HepG2 (cell line): ENCODE results near the gene IGSF8. TPM values are rescaled to one million over a fixed set of nuclear protein-coding genes. Genes with fewer than 3 reads are reported as not detected.
A peak's percentile ranks its signal among the peaks of the same experiment; 100 is the strongest.

ENCODE experiments used
- ATAC-seq: fragments of 200-7000 bp; cut with Tn5 transposase; 3 replicates; pipeline ENCODE4 v1.9.1; 2020; ENCODE audit warnings: mild to moderate bottlenecking, moderate library complexity
- BruUV-seq: library from RNA; stranded (reverse); fragments of 400-500 nt; replicated peaks from 2 replicates; lab custom pipeline; 2021; lab: Mats Ljungman, UMichigan
- CTCF ChIA-PET: fragments of 300-600 bp; formaldehyde crosslinking; extraction: SDS; loops from one replicate; lab custom pipeline; 2021; ENCODE audit warnings: low total read pairs, inconsistent platforms, low intra/inter-chr PET ratio; lab: Yijun Ruan, JAX
- POLR2A ChIA-PET: fragments of 350-600 bp; sonication (Branson Sonifier 250); formaldehyde crosslinking; loops from one replicate; lab custom pipeline; 2020; ENCODE audit warnings: antibody characterized with exemption, inconsistent platforms; lab: Yijun Ruan, JAX
- DNase-seq: peaks from one replicate; pipeline ENCODE4 v3.0.0-alpha.2; 2015; ENCODE audit warnings: low spot score
- FAIRE-seq: peaks from 3 replicates; lab custom pipeline; 2011; peaks lifted over from hg19 to GRCh38; lab: Jason Lieb, UNC
- H2AFZ ChIP-seq: one replicate; pipeline ENCODE4 v1.6.1; 2011; ENCODE audit warnings: low read length, inconsistent platforms
- H3K27ac ChIP-seq: fragments of 300-600 bp; 3 replicates; pipeline ENCODE4 v1.8.0; 2011; ENCODE audit warnings: mixed run types, mild to moderate bottlenecking, mixed read lengths, low read length, inconsistent platforms; ENCODE audit not compliant: insufficient read depth; ENCODE audit errors: extremely low read length
- H3K27me3 ChIP-seq, 2 experiments: fragments of 200-600 bp in 1 of 2; 2 replicates in 1 of 2; 3 replicates in 1 of 2; pipeline versions ENCODE4 v1.6.0 to v1.8.0; 2011; ENCODE audit warnings: low read length in 2 of 2, mild to moderate bottlenecking in 2 of 2, moderate library complexity in 2 of 2, inconsistent platforms in 1 of 2; ENCODE audit not compliant: insufficient read depth in 2 of 2, control insufficient read depth in 1 of 2
- H3K36me3 ChIP-seq, 2 experiments: fragments of 200-600 bp in 1 of 2; replicated peaks in 1 of 2; 2 replicates in 1 of 2; 3 replicates in 1 of 2; pipeline versions ENCODE4 v1.5.1 to v1.8.0; 2011; ENCODE audit warnings: low read length in 2 of 2, inconsistent platforms in 1 of 2; ENCODE audit not compliant: insufficient read depth in 2 of 2, control insufficient read depth in 1 of 2
- H3K4me1 ChIP-seq: 2 replicates; pipeline ENCODE4 v1.5.1; 2012; ENCODE audit warnings: low read length, inconsistent platforms; ENCODE audit not compliant: insufficient read depth
- H3K4me2 ChIP-seq: 2 replicates; pipeline ENCODE4 v1.6.0; 2011; ENCODE audit warnings: low read depth, low read length, inconsistent platforms
- H3K4me3 ChIP-seq, 3 experiments: fragments of 200-600 bp in 1 of 3; sonication (generic), shearing (Covaris generic) in 1 of 3; replicated peaks in 1 of 3; 2 replicates each; pipeline ENCODE4 v1.5.1; 2011 to 2016; ENCODE audit warnings: low read length in 3 of 3, inconsistent platforms in 2 of 3, low read depth in 2 of 3, mild to moderate bottlenecking in 2 of 3, control low read depth in 1 of 3, mixed read lengths in 1 of 3; ENCODE audit not compliant: insufficient read depth in 1 of 3
- H3K79me2 ChIP-seq: one replicate; pipeline ENCODE4 v1.6.1; 2011; ENCODE audit warnings: low read length, inconsistent platforms; ENCODE audit not compliant: insufficient read depth
- H3K9ac ChIP-seq: 2 replicates; pipeline ENCODE4 v1.6.0; 2011; ENCODE audit warnings: mild to moderate bottlenecking, low read depth, low read length, inconsistent platforms; ENCODE audit not compliant: insufficient read depth
- H3K9me3 ChIP-seq: 2 replicates; pipeline ENCODE4 v1.5.1; 2012; ENCODE audit warnings: mild to moderate bottlenecking, low read length
- H4K20me1 ChIP-seq: 2 replicates; pipeline ENCODE4 v1.6.0; 2011; ENCODE audit warnings: inconsistent platforms, mild to moderate bottlenecking, low read length, moderate library complexity; ENCODE audit not compliant: insufficient read depth
- KDM2A ChIP-seq: sonication (generic); formaldehyde crosslinking; IDR thresholded peaks from 2 replicates; pipeline ENCODE4 v1.4.0; 2020; ENCODE audit warnings: low read depth, missing genetic modification reagents, borderline replicate concordance
- ZNF232 ChIP-seq: sonication (generic); formaldehyde crosslinking; IDR thresholded peaks from 2 replicates; pipeline ENCODE4 v1.4.0; 2020; ENCODE audit warnings: missing genetic modification reagents, borderline replicate concordance
- WGBS: methylation state at CpG from one replicate; pipeline ENCODE4 v1.1.6; 2017; ENCODE audit warnings: low lambda C conversion rate; 5-methylcytosine and 5-hydroxymethylcytosine counted together
- in situ Hi-C: cut with HindIII; loops from 2 replicates; pipeline ENCODE4 v1.10.0; 2017; ENCODE audit warnings: low pct_unique_long_range_greater_than_20kb; ENCODE audit not compliant: extremely low pct_ligation_motif_present
- intact Hi-C: fragments of 100-400 bp; cut with micrococcal nuclease; formaldehyde crosslinking; loops from one replicate; pipeline ENCODE4 v1.10.0; 2022; ENCODE audit not compliant: unreplicated experiment
- polyA plus RNA-seq, 8 experiments: library from polyadenylated mRNA; depleted of rRNA in 3 of 8; stranded (reverse) in 7 of 8; unstranded in 1 of 8; fragments of >200 nt; fragmentation: Illumina TruSeq in 4 of 8; extraction: Trizol in 4 of 8; gene quantifications; 2 replicates each; pipeline versions ENCODE4 v1.2.1 to v1.2.3, GENCODE V29; 2011 to 2016; ENCODE audit warnings: low read depth in 4 of 8, missing spikeins in 1 of 8, mixed read lengths in 1 of 8; ENCODE audit not compliant: insufficient read depth in 1 of 8
- total RNA-seq, 5 experiments: library from RNA; depleted of rRNA; stranded (reverse); fragments of >200 nt; fragmentation: Illumina TruSeq; extraction: Trizol; gene quantifications; 2 replicates each; pipeline ENCODE4 v1.2.3, GENCODE V29; 2016; ENCODE audit warnings: low read depth in 1 of 5

IGSF8 gene
- total and polyA plus RNA-seq, 2 of the 13 experiments (the other 11 are each of a cell fraction or from before 2014, with no cell fraction given) = 24.0 to 41.0 TPM

- ATAC-seq = no peak
- Histone ChIP-seq H3K79me2 (peaks cover 18% of the 10 kb centered on the region), H3K4me2 (peak overlapping the region; percentile 90), H3K27me3 (no peaks in the 10 kb centered on the region), H3K4me3 (peak overlapping the region in 2 of 3 experiments; percentile 78 to 85; a peak in 3 of 6 replicates), H3K9me3 (no peaks in the 10 kb centered on the region), H3K4me1 (peaks cover 68% of the 10 kb centered on the region), H3K27ac (no peak overlapping the region), H3K9ac (peak overlapping the region; percentile 78; the same call in 1 of the 2 replicates), H4K20me1 (no peaks in the 10 kb centered on the region), H3K36me3 (peaks cover 6 to 7% of the 10 kb centered on the region in 2 experiments; a peak in 4 of 5 replicates), H2AFZ (no peak overlapping the region)
- no peak for DNase-seq
- no TSS peak for BruUV-seq
- ChIA-PET CTCF (no interaction called here), POLR2A (interaction anchor here (1.6 kb wide), 1 partner anchor 9 kb away, joined by 3 read pairs; no protein-coding TSS in a partner anchor)
- no peak for TF ChIP-seq KDM2A (CRISPR knock-in tag)
- WGBS = 100% methylated on average over 2 of the region's 4 CpGs
- FAIRE-seq = no peak
- in situ Hi-C loops (no loop called here), intact Hi-C loops (no loop called here)
These were observed 1.9 kb downstream of the IGSF8 start for GRCh38 chr1:160096274-160097116.

GRCh38 chr1:160095382-160096105 lies 2.9 kb downstream of the IGSF8 start:
- DNase-seq (no peak), FAIRE-seq (no peak)
- in situ Hi-C loops = no loop called here
- no peaks in the 10 kb centered on the region for H3K9me3 ChIP-seq
- peak overlapping the region; percentile 23; the same call in 1 of the 2 replicates for H3K4me2 ChIP-seq
- no TSS peak for BruUV-seq
- H3K27ac ChIP-seq = no peak overlapping the region
- no peak overlapping the region for H3K9ac ChIP-seq
- H3K4me3 ChIP-seq = no peak overlapping the region
- 92% methylated on average over 2 of the region's 4 CpGs for WGBS
- intact Hi-C loops = no loop called here
- no peaks in the 10 kb centered on the region for H3K27me3 ChIP-seq
- no peak for TF ChIP-seq ZNF232 (CRISPR knock-in tag)
- TF ChIP-seq, all 625 proteins: peak for 0
- POLR2A ChIA-PET = no interaction called here
- Histone ChIP-seq H3K36me3 (peaks cover 10 to 13% of the 10 kb centered on the region in 2 experiments; a peak in 4 of 5 replicates), H3K4me1 (peaks cover 58% of the 10 kb centered on the region), H2AFZ (no peak overlapping the region), H3K79me2 (peaks cover 18% of the 10 kb centered on the region), H4K20me1 (no peaks in the 10 kb centered on the region)
- no peak for ATAC-seq
- CTCF ChIA-PET = no interaction called here
